ENCODE data around the gene TRIM9.

TRIM9 gene

DNA sequence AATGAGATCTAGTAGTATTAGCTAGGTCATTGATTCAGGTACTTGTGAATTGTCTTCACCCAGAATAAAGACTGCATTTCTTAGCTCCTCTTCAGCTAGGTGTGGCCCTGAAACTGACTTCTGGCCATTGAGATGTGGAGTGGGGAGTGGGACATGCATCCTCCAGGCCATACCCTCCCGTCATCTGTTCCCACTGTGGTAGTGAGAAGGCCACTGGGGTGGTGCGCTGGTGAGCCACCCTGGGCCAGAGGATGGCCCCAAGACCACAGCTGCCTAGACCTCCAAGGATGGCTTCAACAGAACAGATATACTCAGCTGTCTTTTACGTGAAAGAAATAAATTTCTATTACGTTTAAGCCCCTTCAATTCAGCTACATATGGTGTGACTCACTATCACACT, 36.5 kb downstream of the TRIM9 start:
- DNase-seq (ENCODE audit: low read depth in 1 of 2, low spot score in 1 of 2): no peak

DNA sequence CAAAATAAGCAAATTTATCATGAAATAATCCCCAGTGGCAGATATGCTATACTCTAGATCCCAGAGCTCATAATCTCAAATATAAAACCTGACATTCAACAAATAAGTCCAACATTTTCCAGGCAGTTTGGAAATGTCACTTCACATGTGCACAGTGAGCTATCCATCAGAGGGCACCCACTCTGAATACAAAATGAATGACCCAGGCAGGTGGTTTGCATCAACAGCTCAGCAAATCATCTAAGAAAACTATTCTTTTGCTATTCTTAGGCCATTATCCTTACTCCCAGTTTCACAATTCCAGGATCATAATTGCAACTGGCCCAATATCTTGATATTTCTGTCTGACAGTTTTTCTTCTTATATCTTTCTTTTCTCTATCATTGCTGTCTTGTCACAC, 38.5 kb downstream of the TRIM9 start:
- no peak for DNase-seq (ENCODE audit: low read depth in 1 of 2, low spot score in 1 of 2)

DNA sequence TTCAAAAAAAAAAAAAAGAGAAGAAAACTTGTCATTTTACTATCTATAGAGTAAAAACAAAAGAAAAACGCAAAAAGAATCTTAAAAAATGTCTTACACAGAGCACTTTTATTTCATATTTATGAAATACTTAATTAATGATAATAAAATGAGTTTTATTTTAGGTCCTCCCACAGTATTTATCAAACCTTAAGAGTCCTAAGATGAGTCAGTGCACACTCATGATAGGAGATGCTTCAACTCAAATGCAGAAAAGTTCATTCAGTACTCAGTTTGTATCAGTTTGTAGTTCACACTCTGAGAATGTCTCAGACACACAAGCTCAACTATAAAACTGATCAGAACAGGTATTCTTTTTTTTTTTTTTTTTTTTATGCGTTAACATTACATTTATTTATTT, 41.7 kb downstream of the TRIM9 start:
- no peak for DNase-seq (ENCODE audit: low read depth in 1 of 2, low spot score in 1 of 2)

- DNase-seq (ENCODE audit: low read depth in 1 of 2, low spot score in 1 of 2): no peak
Observed at GRCh38 chr14:51044961-51045360, 49.9 kb downstream of the TRIM9 start.

DNA sequence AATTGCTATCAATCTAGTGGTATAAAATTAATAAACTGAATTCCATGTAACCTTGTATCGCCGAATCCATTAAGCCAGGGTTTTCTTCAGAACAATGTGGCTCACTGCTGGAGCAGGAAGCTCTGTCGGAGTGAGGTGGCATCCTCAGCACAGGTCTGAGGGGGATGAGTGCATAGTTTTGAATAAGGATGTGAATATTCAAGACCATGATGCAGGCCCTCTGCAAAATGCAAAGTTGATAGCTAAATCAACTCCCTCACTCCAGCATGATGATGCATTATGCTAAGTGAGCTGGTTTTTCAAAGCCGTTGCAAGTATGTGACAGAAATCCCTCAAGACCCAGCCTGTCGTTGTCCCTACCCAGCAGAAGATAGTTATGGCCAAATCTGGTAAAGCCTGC, 53.0 kb downstream of the TRIM9 start:
- DNase-seq (ENCODE audit: low read depth in 1 of 2, low spot score in 1 of 2): no peak

- DNase-seq (ENCODE audit: low read depth in 1 of 2, low spot score in 1 of 2): no peak
Observed at GRCh38 chr14:51041108-51041531, 53.8 kb downstream of the TRIM9 start.

- DNase-seq (ENCODE audit: low read depth in 1 of 2, low spot score in 1 of 2): no peak
Observed at GRCh38 chr14:51039252-51039651, 55.7 kb downstream of the TRIM9 start.

- DNase-seq (ENCODE audit: low read depth in 1 of 2, low spot score in 1 of 2): no peak
Observed at GRCh38 chr14:51035611-51036192, 59.2 kb downstream of the TRIM9 start.

DNA sequence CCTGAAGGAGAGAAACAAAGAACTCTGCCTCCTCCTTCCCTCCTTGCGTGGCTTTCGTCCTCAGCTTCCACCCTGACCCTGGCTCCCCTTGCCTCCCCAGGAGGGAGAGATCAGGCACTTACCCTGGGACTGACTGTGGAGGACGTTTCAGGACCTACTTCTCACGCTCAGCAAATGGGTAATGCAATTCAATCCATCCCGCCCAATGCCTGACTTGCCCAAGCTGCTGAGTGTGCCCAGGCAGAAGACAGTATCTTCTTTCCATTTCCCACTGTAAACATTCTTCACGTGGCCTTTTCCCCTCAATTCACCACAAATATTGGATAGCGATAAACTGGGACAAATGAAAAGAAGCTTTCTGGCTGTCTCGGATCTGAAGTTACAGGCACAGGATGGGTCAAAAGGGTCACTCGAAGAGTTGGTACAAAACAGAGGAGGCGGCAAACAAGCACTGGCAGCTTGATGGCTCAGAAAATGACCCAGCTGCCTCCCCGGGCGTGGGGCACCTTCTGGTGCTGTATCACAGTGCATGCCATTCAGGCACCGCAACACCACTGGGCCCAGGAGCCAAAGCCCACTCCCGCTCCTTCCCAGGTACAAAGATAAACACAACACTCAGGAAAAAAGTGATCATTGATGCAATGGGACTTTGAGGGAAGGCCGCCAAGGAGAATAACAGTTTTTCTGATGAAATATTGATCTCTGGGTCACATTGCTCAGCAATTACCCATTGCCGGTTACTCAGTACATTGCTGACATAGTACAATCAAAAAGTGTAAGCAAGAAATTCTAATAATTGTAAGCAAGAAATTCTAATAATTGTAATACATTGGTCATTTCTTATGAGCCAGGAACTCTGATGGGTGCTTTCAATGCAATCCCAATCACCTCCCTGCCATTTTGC, 65.8 kb downstream of the TRIM9 start:
- DNase-seq (ENCODE audit: low read depth in 1 of 2, low spot score in 1 of 2): no peak

- DNase-seq (ENCODE audit: low read depth in 1 of 2, low spot score in 1 of 2): no peak
Observed at GRCh38 chr14:51028361-51028760, 66.5 kb downstream of the TRIM9 start.

GRCh38 chr14:51024377-51024776, 70.5 kb downstream of the TRIM9 start:
- no peak for DNase-seq (ENCODE audit: low read depth in 1 of 2, low spot score in 1 of 2)

- DNase-seq (ENCODE audit: low read depth in 1 of 2, low spot score in 1 of 2): no peak
Observed at GRCh38 chr14:51023964-51024363, 70.9 kb downstream of the TRIM9 start.

GRCh38 chr14:51022769-51023168, 72.1 kb downstream of the TRIM9 start:
- DNase-seq (ENCODE audit: low read depth in 1 of 2, low spot score in 1 of 2): no peak

DNA sequence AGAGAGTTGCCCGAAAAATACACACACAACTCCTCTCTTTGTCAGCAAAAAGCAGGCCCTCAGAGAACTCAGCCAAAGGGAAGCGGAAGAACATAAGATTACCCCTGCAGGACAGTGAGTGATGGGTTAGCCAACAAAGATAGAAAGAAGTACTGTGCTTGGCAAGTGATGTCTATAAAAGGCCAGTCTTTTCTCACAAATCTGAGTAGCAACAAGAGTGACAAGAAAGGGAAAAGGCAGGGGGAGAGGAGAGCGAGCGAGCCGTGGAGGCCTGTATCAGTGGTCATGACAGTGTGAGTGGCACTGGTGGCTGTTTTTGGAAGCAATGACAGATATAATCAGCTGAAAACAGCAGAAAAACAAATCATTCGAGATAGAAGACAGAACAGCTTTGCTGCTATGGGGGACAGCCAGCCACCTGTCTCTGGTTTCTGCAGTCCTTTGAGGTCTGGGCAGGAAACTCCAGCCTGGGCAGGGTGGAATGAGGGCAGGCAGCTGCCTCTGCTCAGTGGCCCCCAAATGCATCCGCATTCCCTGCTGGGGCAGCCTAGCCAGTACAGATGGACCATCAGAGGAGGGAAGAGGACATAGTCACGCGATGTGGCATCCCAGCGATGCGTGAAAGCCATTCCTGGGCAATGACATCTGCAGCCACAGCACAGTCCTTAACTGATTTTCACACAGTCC, 74.7 kb downstream of the TRIM9 start:
- DNase-seq (ENCODE audit: low read depth in 1 of 2, low spot score in 1 of 2): no peak

DNA sequence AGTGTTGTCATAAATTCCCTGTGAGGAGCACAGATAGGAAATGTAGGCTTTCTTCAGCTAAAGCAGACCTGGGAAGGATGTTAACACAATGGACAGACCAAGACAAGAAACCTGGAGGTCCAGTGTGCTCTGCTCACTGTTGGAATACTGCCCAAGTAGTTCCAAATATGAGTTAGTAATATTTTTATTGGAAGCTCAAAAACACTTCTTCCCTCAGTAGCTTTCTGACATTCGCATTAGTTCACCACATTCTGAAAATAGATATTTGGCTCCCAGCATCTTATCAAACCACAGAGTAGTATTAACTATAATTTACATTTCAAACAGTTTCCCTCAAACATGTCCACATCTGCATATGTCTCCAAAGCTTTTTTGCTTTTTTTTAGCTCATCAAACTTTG, 75.8 kb downstream of the TRIM9 start:
- no peak for DNase-seq (ENCODE audit: low read depth in 1 of 2, low spot score in 1 of 2)

- DNase-seq (ENCODE audit: low read depth in 1 of 2, low spot score in 1 of 2): no peak
Observed at GRCh38 chr14:51018521-51018920, 76.4 kb downstream of the TRIM9 start.

GRCh38 chr14:51014625-51015024, 80.3 kb downstream of the TRIM9 start:
- no peak for DNase-seq (ENCODE audit: low read depth in 1 of 2, low spot score in 1 of 2)

DNA sequence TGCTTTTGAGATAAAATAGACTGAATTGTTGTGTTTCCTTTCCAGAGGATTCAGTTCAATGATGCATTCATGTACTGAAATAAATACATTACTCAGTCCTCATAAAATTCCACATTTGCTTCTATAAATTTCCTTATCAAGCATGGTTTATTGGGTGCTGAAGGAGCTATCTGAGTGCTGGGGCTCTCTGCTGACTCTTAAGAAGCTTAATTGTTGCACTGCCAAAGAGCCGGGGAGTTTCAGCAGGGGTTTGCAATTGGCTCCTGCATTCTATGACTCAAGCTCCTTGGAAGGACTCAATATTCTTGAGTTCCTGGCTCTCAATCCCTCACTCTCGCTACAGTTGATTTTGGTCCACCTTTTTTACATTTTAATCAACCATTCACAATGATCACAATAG, 80.8 kb downstream of the TRIM9 start:
- DNase-seq (ENCODE audit: low read depth in 1 of 2, low spot score in 1 of 2): no peak

DNA sequence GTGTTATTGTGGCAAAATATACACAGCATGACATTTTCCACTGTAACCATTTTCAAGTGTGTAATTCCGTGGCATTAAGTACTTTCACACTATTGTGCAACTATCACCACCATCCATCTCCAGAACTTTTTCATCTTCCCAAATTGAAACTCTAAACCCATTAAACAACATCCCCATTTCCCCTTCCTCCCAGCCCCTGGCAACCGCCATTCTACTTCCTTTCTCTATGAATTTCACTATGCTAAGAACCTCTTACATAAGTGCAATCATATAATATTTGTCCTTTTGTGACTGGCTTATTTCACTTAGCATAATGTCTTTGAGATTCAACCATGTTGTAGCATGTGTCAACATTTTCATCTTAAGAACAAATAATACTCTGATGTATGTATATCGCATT, 82.8 kb downstream of the TRIM9 start:
- no peak for DNase-seq (ENCODE audit: low read depth in 1 of 2, low spot score in 1 of 2)

GRCh38 chr14:51008446-51008845, 86.5 kb downstream of the TRIM9 start:
- no peak for DNase-seq (ENCODE audit: low read depth in 1 of 2, low spot score in 1 of 2)

DNA sequence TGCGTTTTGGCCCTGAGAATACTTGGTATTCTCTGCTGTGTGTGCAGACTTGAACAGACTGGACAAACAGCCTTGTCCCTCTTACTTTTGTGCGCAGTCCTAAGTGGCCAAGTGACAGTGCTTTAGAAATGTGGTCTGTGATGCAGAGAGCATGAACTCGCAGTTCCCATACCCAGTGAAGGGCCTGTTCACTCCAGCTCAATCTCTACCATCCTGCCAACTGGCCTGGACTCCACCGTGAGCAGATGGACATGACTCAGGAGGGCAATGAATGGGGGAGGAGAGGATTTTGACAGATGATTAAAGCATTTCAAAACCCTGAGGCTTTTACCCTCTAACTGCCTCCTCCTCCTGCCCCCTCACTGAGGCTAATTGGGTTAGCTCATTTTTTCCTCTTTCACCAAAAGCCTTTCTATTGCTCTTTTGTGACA, 88.1 kb downstream of the TRIM9 start:
- no peak for DNase-seq (ENCODE audit: low read depth in 1 of 2, low spot score in 1 of 2)

DNA sequence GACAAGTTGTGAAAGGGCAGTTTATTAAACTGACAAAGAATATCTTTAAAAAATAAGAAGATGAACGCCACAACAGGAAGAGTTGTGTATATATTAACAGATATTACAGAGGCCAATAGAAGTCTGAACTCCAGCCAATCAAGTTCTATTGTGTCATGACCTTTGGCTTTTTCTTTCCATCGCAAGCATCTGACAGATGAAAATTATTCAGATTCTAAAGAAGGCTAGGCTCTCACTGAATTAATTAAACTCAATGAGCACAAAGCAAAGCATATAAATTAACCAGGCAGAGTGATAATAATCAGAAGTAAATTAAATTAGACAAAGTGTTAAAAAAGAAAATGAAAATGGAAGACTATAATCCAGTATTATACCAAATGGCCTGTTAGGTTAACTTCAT, 88.6 kb downstream of the TRIM9 start:
- no peak for DNase-seq (ENCODE audit: low read depth in 1 of 2, low spot score in 1 of 2)
